ENCODE data around the gene NAXE. TPM values are rescaled to one million over a fixed set of nuclear protein-coding genes. Genes with fewer than 3 reads are reported as not detected.

The NAXE gene
- total and polyA plus RNA-seq, 2 of the 13 experiments (the other 11 are each of a cell fraction or from before 2014, with no cell fraction given): 39.4 to 59.4 TPM

DNA sequence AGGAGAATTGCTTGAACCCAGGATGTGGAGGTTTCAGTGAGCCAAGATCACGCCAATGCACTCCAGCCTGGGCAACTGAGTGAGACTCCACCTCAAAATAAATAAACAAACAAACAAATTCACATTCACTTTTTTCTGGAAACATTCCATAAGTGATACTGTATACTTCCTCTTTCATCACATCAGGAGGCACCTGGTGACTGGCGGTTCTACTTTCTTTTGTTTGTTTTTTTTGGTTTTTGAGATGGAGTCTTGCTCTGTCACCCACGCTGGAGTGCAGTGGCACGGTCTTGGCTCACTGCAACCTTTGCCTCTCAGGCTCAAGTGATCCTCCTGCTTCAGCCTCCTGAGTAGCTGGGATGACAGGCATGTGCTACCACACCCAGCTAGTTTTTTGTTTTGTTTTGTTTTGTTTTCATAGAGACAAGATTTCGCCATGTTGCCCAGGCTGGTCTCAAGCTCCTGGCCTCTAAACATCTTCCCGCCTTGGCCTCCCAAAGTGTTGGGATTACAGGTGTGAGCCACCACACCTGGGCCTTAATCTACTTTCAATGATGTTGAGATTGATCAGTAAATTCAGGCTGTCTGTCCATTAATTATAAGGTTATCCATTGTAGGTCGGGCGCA lies 38.4 kb downstream of the NAXE start:
- Histone ChIP-seq H3K9me3 (ENCODE audit: low read length) (no peaks in the 10 kb centered on the region), H3K4me3 (replicated peaks in 1 of 3; ENCODE audit: insufficient read depth in 1 of 3, low read depth in 2 of 3, low read length in 3 of 3) (no peak overlapping the region), H3K9ac (ENCODE audit: insufficient read depth, low read depth, low read length) (no peak overlapping the region), H3K27me3 (ENCODE audit: control insufficient read depth in 1 of 2, insufficient read depth in 2 of 2, low read length in 2 of 2) (peaks cover 3 to 44% of the 10 kb centered on the region in 2 experiments), H3K4me2 (ENCODE audit: low read depth, low read length) (no peak overlapping the region), H3K36me3 (replicated peaks in 1 of 2; ENCODE audit: control insufficient read depth in 1 of 2, insufficient read depth in 2 of 2, low read length in 2 of 2) (no peaks in the 10 kb centered on the region), H3K4me1 (ENCODE audit: insufficient read depth, low read length) (peaks cover 14% of the 10 kb centered on the region), H3K27ac (ENCODE audit: extremely low read length, insufficient read depth, low read length) (no peak overlapping the region), H2AFZ (ENCODE audit: low read length) (no peak overlapping the region), H4K20me1 (ENCODE audit: insufficient read depth, low read length) (no peaks in the 10 kb centered on the region), H3K79me2 (ENCODE audit: insufficient read depth, low read length) (no peaks in the 10 kb centered on the region)
- ChIA-PET POLR2A (no interaction called here), CTCF (ENCODE audit: low intra/inter-chr PET ratio, low total read pairs) (no interaction called here)
- FAIRE-seq: no peak
- intact Hi-C loops (cut with micrococcal nuclease; ENCODE audit: unreplicated experiment): no loop called here
- DNase-seq (ENCODE audit: low spot score): no peak
- WGBS (ENCODE audit: low lambda C conversion rate): 37% methylated on average over 8 of the region's 8 CpGs
- no peak for ATAC-seq
- BruUV-seq (replicated peaks): no TSS peak
- in situ Hi-C loops (cut with HindIII; ENCODE audit: extremely low pct_ligation_motif_present, low pct_unique_long_range_greater_than_20kb): no loop called here
- TF ChIP-seq FOXO4 (CRISPR knock-in tag; conservative IDR thresholded peaks at IDR 0.05) (no peak), FOXO1 (CRISPR knock-in tag; IDR thresholded peaks at IDR 0.05) (no peak), CERS6 (CRISPR knock-in tag; IDR thresholded peaks at IDR 0.05) (no peak), ZNF672 (CRISPR knock-in tag; IDR thresholded peaks at IDR 0.05) (no peak), ZFAT (CRISPR knock-in tag; conservative IDR thresholded peaks at IDR 0.05) (no peak), ZNF207 (IDR thresholded peaks at IDR 0.05; ENCODE audit: borderline replicate concordance) (no peak), ZNF597 (CRISPR knock-in tag; IDR thresholded peaks at IDR 0.05) (no peak), ZBTB1 (CRISPR knock-in tag; IDR thresholded peaks at IDR 0.05; ENCODE audit: borderline replicate concordance) (no peak), ZNF446 (CRISPR knock-in tag; IDR thresholded peaks at IDR 0.05) (no peak), BHLHE40 (IDR thresholded peaks at IDR 0.05; ENCODE audit: low read length) (no peak), MBNL3 (CRISPR knock-in tag; conservative IDR thresholded peaks at IDR 0.05) (no peak)
- TF ChIP-seq, protein P1, sequence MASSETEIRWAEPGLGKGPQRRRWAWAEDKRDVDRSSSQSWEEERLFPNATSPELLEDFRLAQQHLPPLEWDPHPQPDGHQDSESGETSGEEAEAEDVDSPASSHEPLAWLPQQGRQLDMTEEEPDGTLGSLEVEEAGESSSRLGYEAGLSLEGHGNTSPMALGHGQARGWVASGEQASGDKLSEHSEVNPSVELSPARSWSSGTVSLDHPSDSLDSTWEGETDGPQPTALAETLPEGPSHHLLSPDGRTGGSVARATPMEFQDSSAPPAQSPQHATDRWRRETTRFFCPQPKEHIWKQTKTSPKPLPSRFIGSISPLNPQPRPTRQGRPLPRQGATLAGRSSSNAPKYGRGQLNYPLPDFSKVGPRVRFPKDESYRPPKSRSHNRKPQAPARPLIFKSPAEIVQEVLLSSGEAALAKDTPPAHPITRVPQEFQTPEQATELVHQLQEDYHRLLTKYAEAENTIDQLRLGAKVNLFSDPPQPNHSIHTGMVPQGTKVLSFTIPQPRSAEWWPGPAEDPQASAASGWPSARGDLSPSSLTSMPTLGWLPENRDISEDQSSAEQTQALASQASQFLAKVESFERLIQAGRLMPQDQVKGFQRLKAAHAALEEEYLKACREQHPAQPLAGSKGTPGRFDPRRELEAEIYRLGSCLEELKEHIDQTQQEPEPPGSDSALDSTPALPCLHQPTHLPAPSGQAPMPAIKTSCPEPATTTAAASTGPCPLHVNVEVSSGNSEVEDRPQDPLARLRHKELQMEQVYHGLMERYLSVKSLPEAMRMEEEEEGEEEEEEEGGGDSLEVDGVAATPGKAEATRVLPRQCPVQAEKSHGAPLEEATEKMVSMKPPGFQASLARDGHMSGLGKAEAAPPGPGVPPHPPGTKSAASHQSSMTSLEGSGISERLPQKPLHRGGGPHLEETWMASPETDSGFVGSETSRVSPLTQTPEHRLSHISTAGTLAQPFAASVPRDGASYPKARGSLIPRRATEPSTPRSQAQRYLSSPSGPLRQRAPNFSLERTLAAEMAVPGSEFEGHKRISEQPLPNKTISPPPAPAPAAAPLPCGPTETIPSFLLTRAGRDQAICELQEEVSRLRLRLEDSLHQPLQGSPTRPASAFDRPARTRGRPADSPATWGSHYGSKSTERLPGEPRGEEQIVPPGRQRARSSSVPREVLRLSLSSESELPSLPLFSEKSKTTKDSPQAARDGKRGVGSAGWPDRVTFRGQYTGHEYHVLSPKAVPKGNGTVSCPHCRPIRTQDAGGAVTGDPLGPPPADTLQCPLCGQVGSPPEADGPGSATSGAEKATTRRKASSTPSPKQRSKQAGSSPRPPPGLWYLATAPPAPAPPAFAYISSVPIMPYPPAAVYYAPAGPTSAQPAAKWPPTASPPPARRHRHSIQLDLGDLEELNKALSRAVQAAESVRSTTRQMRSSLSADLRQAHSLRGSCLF (CRISPR knock-in tag; IDR thresholded peaks at IDR 0.05; ENCODE audit: borderline replicate concordance): no peak
- TF ChIP-seq, protein P2, sequence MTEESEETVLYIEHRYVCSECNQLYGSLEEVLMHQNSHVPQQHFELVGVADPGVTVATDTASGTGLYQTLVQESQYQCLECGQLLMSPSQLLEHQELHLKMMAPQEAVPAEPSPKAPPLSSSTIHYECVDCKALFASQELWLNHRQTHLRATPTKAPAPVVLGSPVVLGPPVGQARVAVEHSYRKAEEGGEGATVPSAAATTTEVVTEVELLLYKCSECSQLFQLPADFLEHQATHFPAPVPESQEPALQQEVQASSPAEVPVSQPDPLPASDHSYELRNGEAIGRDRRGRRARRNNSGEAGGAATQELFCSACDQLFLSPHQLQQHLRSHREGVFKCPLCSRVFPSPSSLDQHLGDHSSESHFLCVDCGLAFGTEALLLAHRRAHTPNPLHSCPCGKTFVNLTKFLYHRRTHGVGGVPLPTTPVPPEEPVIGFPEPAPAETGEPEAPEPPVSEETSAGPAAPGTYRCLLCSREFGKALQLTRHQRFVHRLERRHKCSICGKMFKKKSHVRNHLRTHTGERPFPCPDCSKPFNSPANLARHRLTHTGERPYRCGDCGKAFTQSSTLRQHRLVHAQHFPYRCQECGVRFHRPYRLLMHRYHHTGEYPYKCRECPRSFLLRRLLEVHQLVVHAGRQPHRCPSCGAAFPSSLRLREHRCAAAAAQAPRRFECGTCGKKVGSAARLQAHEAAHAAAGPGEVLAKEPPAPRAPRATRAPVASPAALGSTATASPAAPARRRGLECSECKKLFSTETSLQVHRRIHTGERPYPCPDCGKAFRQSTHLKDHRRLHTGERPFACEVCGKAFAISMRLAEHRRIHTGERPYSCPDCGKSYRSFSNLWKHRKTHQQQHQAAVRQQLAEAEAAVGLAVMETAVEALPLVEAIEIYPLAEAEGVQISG (CRISPR knock-in tag; IDR thresholded peaks at IDR 0.05): no peak

Measured in HepG2 (cell line).